SK-N-MC (cell line): ENCODE measurements around the gene OR9A2.

Experiments
- EZH2 ChIP-seq: fragments of 200-600 bp; sonication (generic); IDR thresholded peaks from one replicate; pipeline ENCODE4 v1.6.1; 2017; ENCODE audit warnings: antibody characterized with exemption
- FOXP2 ChIP-seq: optimal IDR thresholded peaks from 2 replicates; pipeline ENCODE3; 2011; ENCODE audit warnings: mild to moderate bottlenecking, moderate library complexity; ENCODE audit not compliant: insufficient read depth; ENCODE audit errors: extremely low read length, control extremely low read depth
- POLR2AphosphoS5 ChIP-seq: IDR thresholded peaks from 2 replicates; pipeline ENCODE4 v1.6.1; 2012; ENCODE audit warnings: mild to moderate bottlenecking, low read depth, low read length, borderline replicate concordance

DNA sequence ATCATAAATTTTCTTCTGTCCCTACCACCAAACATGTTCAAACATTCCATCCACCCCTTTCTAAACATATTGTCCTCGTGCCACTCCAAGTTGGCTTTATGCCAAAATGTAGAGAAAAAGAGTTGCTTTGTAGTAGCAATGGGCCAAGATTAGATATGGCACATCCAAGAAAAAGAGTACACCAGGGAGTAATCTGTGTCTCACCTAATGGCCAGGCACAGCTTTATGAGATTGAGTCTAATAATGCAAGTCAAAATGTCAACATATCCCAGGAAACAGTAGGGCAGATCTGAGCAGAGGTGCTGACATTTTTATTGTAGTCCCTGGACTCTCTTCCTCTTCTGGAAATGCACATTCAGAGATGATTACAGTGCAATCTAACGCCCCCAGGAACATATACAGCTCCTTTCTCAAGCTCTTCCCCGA lies 19.5 kb upstream of the OR9A2 start:
- TF ChIP-seq FOXP2 (no peak), POLR2AphosphoS5 (no peak), EZH2 (no peak)
